GM19463 (cell line): ENCODE data around the gene AQP2.
"Not testable (repeated sequence)": the region's sequence is repeated elsewhere in the genome, so short reads cannot be mapped to it uniquely, and the experiment has no call there.

Experiments used
- ATAC-seq: cut with Tn5 transposase; IDR thresholded peaks from one replicate; pipeline ENCODE4 v1.9.1; 2021; ENCODE audit warnings: mild to moderate bottlenecking, moderate library complexity; ENCODE audit not compliant: unreplicated experiment

The AQP2 gene

DNA sequence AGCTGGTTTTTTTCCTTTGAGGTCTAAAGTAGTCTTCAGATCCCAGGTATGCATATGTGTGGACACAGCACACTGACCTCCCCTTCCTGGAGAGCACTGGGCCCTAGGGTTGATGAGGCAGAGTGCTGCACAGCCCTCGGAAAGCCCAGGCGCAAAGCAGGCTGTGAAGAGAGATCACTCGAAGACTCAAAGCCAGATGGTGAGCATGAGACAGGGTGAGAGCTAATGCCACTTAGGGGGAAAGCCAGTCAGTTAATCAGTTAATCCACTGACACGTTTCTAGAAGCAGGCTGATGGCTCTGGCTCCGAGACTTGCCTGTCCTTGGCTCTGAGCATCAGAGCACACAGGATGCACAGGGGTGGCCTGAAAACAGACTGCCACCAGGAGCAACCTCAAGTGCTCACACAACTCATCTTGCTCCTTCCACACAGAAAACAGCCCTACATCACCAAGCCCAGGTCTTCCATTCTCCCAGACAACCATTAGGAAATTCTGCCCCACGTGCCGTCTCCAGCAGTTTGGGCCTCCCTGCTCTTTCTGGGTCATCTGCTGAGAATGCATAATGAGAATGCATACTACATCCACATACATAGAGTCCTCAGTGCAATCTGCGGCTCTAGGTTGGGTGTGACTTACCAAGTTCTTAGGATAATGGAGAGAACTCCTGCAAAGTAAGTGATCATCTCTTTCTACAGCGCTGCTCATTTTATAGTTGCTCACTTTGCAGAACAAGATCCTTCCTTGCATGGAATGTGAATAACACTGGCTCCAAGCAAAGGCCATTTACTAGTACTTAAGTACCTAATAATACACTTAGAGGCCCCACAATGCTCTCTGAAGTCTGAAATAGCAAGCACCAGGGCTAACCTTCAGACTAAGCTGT is 34.2 kb downstream of the AQP2 start:
- no peak for ATAC-seq

GRCh38 chr12:49985981-49986380 is 35.4 kb downstream of the AQP2 start:
- ATAC-seq = no peak

- not testable (repeated sequence) for ATAC-seq
Observed at GRCh38 chr12:49986476-49986875, 35.9 kb downstream of the AQP2 start.

- no peak for ATAC-seq
Observed at GRCh38 chr12:49987625-49988303, 37.2 kb downstream of the AQP2 start.

- ATAC-seq = not testable (repeated sequence)
Observed at GRCh38 chr12:49989400-49989799, 38.9 kb downstream of the AQP2 start.

GRCh38 chr12:49990273-49990672 is 39.7 kb downstream of the AQP2 start:
- no peak for ATAC-seq

DNA sequence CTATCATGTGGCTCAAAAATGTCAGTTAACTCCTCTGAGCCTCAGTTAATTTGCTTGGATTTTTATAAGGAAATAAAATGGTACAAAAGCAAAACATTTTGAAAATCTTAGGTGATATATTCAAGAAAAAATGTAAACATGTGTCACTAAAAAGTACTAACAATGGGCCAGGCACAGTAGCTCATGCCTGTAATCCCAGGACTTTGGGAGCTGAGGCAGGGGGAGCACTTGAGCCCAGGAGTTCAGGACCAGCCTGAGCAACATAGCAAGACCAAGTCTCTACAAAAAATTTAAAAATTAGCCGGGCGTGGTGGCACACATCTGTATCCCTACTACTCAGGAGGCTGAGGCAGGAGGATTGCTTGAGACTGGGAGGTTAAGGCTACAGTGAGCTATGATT is 47.9 kb downstream of the AQP2 start:
- ATAC-seq = no peak

DNA sequence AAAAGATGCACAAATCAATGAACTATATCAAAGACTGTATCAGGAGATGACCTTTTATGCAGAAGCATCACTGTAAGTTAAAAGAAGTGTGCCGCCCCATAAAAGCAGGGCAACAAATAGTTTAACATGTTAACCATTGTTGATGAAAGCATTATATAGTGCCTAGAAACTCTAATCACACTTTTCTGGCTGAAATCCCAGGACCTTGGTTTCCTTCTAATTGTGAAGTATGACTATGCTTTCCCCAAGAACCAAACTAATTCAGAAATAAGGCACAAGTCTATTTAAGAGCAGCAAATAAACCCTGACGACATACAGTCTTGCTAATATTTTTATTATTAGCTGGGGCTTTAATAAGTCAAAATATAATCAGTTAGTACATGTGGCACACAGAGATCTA is 53.1 kb downstream of the AQP2 start:
- no peak for ATAC-seq

DNA sequence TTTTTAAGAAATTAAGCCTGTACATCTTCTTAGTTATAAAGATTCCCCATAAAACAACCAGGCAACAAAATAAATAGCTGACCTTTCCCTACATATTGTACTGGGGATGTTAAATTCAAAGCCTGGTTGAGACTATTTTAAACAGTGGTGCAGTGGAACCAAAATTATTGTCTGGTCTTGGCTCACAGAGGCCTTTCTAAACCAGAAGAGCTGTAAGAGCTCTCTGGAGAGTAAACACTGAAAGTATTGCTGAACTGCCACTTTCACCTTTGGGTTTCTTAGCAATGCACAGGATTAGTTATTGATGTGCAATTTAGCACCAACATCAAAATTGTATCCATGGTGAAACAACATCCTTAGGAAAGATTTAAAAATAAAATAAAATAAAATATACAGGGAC is 54.2 kb downstream of the AQP2 start:
- no peak for ATAC-seq

- ATAC-seq = no peak
Observed at GRCh38 chr12:50005175-50005574, 54.6 kb downstream of the AQP2 start.

DNA sequence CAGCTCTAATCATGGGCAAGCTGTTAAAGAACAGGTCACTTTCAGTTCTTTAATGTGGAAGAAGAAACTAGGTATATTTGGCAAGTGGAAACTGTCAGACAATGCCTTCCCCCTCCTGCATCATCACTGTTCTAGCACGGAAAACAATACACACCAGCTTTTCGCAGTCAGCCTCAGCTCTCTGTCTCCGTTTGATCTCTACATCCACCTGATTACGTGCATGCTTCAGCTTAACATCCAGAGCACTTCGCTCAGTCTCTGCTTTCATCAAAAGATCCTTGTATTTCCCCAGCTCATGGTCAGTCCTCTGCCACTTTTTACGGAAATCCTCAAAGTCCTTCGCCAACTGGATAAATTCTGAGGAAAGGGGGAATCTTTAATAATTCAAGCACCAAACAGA is 55.7 kb downstream of the AQP2 start:
- ATAC-seq = no peak

DNA sequence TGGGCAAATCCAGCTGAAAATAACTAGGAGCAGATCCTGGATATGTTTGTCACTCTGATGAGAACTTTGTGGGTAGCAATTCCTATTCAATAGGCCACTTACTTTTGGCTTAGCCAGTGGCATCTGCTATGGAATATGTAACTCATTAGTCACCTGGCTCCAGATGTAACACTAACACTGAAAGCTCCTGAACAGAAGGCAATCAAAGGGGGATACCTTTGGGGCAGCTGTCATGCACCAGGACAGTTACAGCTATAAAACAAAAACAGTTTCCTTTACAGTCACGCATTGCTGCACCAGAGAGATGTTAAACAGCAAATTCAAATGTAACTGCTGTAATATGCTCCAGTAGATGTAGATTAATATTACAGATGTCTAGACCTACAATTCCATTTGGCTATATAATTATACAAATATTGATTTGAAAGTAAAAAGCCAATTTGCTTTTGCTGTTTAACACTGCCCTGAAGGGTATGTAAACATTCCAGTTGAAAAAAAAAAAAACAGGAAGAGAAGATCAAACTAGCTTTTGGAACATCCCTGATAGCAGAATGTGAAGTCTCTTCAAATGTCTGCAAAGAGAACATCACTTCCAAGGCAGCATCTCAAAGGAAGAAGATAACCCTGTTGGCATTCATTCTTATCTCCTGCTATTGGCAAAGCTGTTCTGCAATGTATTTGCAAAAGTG is 56.4 kb downstream of the AQP2 start:
- no peak for ATAC-seq
